GM15510 (cell line): ENCODE measurements around the gene MLKL.

Source experiments
- POLR2A ChIP-seq: IDR thresholded peaks from 3 replicates; pipeline ENCODE4 v1.6.1; 2011; ENCODE audit warnings: borderline replicate concordance; ENCODE audit not compliant: insufficient read length; ENCODE audit errors: extremely low read depth

Gene MLKL

DNA sequence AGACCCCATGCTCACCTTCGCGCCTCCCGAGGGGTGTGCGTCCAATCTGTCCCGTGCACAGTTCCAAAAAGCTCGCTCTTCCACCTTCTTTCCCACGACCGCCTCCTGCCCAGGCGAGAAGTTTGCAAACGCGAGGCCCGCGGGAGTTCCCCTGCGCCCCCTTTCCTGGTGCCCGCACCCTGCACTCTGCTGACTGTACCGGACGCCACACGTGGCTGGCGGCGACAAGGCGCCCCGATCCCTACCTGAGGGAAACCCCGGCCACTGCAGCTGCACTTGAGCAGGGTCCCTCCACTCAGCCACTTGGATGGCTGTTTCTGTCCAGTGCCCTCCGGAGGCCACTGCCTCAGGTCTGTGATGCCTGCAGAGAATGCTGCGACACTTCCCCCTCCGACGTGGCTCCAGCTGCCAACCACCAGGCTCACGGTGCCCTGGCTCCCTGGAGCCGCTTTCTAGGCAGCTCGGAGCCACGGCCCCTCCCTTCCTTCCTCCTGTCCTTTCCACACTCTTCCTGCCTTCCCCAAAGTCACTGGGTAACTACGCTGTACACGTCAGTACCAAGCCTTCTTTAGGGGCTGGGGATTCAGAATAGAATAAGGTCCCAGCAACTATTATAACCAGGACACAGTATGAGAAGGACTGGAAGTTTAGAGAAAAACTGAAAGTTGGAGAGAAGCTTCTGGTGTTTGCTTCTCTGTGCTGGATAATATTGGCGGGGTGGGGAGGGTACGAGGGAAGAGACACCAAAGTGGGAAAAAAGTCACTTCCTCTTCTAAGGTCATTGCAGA, at the start of gene MLKL:
MLKL (minus strand) TSS at position 425 of the 788 bp plus-strand sequence. CDS start 5,105 bp downstream, outside the sequence.
- peak; percentile 58 for TF ChIP-seq POLR2A

DNA sequence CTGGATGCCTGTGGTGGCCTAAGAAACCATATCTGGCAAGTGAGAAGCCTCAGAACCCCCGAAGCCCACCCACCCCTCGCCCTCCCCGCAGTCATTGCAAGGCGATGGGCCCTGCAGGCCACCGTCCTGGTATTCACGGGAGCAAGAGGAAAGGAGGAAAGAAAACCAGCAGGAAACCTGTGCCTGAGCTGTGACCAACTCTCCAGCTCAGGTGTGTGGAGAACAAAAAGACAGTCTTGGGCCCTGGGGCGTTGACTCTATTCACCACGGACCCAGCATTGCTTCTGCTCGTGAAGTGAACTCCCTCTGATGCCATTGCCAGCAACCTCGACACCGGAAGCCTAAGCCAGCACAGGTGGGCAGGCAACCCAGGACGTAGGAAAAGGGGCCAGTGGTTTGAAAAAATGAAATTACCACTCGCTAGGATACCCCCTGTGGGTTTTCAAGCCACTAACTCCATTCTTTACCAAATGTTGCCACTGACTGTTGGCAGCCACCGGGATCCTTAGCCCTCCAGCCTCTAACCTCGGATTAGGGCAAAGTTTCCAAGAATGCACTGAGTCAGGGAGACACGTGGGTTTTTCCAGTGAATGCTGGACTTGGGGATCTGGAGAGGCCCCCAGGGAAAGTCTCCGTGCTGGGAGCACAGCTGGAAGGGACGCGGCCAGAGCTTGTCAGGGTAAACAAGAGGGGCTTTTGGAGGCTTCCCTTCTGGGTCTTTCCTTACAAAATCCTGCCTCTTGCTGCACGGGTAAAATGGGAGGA, 48.8 kb upstream of the MLKL start:
- TF ChIP-seq POLR2A: no peak

DNA sequence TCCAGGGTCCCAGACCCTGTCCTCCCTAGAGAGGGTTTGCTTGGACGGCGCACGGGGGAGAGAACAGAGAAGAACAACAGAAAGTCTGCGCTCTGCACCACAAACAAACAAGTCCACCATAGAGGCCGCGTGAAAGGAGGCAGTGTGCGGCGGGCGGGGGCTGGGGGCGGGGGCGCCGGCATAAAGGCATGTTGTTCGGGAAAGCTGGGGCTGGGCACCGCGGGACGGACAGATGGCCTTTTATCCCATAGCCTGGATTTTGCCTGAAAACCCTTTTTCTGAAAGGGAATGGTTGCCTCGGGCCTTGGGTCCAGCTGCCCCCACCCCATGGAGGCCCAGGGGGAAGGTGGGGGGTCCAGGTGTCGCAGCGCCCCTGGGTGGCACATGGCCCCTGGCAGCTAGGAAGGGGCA, 48.0 kb upstream of the MLKL start:
- TF ChIP-seq POLR2A: no peak

DNA sequence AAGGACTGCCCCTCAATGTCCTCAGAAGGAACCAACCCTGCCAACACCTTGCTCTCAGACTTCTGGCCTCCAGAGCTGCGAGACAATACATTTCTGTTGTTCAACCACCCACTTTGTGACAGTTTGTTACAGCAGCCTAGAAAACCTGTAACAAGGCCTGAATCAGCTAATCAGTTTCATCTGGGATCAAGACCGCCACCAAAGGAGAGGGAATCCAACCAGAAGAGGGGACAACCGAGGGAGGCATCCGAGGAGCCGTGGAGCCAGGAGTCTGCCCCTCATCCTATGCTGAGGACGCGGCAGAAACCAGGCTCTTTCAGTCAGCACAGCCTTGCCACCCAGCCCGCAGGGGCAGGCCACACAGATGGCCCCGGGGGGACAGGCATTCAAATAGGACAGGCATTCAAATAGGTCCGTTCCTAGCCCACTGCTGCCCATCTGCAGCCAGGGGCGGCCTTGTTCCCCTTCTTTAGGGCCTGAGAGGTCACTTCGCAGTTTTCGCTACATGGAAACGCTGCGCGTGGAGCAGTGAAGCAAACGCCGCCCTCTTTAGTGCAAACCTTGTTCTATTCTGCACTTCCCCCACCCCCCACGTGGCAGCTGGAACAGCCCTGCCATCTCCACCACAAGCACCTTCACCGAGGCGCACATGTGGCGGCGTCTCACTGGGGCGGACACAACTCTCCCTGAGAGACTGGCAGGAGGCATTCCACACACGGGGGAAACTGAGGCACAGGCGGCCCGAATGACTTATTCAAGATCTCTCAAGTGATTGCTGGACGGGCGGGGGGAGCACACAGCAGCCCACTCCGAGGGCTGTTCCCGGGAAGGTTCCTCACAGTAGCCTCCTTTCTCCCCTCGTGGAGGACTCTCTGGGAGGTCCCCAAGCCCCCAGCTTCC, 47.3 kb upstream of the MLKL start:
- TF ChIP-seq POLR2A: no peak

DNA sequence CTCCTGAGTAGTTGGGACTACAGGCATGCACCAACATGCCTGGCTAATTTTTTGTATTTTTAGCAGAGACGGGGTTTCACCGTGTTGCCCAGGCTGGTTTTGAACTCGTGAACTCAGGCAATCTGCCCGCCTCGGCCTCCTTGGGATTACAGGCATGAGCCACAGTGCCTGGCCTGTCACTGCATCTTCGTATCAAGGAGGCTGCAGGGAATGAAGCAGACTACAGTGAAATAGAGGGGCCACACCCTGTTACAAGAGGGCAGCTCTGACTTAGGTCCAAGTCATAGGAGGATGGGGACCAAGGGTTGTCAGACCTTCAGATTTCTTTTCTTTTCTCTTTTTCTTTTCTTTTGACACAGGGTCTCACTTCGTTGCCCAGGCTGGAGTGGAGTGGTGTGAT, 45.3 kb upstream of the MLKL start:
- no peak for TF ChIP-seq POLR2A

DNA sequence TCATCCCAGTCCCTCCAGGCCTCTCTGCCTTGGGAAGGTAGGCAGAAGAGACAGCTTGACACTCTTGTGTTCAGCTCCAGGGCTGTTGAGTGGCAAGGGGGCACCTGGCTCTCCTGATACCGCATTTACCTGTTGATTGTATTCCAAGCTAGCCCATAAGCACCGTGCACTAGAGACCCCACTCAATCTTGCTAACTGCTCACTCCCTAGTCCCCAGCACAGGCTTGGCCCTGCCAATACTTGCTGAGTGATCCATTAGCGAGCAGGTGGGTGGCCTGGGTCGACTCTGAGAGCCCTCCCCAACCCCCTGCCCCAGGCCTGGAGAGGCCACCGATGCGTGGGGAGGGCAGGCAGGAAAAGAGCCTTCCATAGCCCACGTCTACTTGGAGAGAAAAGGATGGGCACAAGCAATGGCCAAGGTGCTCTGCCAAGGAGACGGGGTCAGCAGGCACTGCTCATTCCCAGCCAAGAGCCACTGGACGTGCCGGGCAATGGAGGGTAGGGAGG, 44.5 kb upstream of the MLKL start:
- no peak for TF ChIP-seq POLR2A

DNA sequence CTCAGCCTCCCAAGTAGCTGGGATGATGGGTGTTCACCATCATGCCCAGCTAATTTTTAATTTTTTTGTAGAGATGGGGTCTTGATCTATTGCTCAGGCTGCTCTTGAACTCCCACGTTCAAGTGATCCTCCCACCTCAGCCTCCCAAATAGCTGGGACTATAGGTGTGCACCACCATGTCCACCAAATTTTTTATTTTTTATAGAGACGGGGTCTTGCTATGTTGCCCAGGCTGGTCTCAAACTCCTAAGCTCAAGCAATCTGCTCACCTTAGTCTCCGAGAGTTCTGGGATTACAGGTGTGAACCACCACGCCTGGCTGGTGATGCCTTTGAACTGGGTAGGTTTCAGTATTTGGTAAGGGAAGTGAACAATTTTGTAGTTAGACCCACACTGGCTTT, 43.9 kb upstream of the MLKL start:
- no peak for TF ChIP-seq POLR2A

DNA sequence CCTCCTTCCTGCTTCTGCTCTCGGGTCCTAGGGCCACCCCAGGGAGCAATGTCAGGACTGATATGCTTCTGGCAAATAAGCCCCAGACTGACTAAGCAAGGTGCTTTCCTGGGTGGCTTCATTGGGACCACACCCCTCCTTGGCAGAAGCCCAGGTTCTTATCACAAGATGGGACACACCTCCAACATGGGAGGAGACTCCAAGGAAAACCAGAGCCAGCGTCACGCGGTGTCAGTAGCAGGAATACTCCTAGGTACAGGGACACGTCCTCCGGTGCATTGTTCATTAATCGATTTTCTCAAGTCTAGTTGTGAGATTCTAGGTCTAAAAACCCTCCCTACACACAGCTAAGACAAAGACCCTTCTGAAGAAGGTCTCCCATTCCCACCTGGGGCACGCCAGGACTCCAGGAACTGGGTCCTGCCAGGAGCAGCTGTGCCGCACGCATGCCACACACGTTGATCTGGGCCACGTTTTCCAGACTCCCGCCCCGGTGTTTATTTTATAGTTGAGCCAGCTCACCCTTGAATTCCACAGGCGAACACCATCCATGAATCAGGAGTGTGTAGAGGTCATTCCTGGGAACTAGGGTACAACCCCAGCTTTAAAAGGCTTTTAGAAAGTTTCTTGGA, 43.1 kb upstream of the MLKL start:
- no peak for TF ChIP-seq POLR2A

DNA sequence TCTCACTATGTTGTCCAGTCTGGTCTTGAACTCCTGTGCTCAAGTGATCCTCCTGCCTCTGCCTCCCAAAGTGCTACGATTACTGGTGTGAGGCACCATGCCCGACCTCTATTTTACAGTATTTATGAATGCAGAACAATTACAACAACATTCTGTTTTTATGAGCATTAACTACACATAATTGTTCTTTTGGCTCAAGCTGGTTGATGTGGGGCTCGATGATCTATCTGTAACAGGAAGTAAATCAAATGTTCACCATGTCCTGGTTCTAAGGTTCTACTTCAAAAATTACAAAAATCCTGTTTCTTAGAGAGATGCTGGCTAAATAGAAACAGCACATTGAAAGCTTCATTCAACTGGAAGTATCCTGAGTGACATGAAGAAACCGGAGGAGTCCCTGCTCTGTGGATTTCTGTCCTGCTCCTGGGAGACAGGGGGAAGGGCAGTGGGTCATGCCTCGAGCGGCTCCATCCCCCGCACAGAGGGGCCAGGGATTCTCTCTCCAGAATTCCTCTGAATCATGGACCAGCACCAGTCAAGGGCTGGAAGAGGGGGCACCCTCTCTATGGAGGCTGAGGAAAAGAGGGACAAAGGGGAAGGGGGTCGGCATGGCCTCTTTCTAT, 42.5 kb upstream of the MLKL start:
- no peak for TF ChIP-seq POLR2A

DNA sequence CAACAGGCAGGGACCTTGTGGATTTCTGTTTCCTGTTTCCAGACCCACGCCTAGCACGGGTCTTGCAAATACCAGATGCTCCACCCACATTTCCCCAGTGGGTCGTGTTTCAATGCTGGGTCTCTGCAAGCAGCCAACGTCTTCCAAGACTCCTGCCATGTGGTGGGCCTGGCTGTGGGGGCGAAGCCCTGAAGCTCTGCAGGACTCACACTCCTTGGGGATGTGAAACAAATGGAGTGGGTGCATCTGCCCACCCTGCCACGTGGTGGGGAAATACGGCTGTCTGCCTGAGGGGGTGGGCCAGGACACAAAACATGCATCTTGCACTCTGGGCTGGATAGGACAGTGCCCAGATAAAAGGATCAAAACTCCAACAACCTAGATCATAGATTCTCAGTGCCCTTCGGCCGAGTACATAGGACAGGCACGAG, 41.4 kb upstream of the MLKL start:
- no peak for TF ChIP-seq POLR2A

DNA sequence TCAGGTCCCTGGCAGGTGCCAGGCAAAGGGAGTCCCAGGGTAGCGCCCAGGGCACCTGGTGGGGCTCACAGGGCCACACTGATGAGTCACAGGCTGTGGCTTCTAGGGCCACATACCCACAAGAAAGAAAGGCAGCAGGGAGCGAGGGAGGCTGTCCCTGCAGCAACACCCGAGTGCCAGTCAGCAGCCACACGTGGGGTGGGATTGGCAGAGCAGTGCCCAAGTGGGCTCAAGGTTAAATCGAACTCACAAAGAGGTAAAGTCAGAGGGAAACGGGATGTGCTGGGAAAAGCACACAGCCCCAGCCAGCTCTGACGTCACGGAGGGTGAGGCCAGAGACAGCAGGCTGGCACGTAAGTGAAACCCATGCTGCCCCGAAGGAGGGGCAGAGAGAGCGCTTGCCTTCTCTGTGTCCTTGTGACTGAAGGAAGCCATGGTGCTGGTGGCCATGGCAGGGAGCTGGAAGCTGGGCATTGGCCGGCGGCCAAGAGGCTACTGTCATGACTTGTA, 40.2 kb upstream of the MLKL start:
- no peak for TF ChIP-seq POLR2A

DNA sequence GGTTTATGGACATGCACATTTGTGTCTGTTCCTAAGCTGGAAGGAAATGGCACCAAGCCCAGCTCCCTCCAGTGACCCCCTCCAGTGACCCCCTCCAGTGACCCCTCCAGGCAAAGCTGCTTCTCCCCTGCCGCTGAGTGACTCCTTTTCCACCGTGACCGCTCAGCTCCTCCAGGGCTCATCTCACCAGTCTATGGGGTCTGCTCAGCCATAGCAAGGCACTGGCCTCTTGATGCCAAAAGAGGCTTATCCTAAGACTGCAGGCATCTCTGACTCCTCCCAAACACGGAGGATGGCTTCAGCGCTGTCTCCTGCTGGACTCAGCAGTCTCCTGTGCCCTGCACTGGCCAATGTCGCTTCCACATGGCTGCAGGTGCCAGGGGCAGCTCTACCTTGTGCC, 38.6 kb upstream of the MLKL start:
- TF ChIP-seq POLR2A: no peak

DNA sequence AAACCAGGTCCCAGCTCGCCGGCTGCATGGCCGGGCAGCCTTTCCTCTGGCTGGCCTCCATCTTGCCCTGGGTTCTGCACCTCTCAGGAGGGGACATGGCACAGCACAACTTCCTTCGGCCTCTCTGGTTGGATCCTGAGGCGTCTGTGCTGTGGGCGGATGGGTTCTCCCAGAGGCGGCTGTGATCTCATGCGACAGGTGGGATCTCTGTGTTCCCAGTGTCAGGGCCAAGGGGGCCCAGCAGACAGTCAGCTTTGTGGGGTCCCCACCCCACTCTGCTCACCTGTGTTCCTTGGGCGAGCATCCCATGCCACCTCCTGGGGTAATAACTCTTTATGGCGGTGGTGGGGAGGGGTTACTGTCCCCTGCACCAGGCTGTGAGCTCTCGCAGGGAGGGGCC, 38.2 kb upstream of the MLKL start:
- no peak for TF ChIP-seq POLR2A
